NCI-H1105 treated with DMSO at 0.1 percent for 48 hours (cell line): ENCODE measurements around the gene MTMR10.

ENCODE experiments used
- DNase-seq: peaks from one replicate; lab custom pipeline; 2025; lab: John Stamatoyannopoulos, UW

The MTMR10 gene

DNA sequence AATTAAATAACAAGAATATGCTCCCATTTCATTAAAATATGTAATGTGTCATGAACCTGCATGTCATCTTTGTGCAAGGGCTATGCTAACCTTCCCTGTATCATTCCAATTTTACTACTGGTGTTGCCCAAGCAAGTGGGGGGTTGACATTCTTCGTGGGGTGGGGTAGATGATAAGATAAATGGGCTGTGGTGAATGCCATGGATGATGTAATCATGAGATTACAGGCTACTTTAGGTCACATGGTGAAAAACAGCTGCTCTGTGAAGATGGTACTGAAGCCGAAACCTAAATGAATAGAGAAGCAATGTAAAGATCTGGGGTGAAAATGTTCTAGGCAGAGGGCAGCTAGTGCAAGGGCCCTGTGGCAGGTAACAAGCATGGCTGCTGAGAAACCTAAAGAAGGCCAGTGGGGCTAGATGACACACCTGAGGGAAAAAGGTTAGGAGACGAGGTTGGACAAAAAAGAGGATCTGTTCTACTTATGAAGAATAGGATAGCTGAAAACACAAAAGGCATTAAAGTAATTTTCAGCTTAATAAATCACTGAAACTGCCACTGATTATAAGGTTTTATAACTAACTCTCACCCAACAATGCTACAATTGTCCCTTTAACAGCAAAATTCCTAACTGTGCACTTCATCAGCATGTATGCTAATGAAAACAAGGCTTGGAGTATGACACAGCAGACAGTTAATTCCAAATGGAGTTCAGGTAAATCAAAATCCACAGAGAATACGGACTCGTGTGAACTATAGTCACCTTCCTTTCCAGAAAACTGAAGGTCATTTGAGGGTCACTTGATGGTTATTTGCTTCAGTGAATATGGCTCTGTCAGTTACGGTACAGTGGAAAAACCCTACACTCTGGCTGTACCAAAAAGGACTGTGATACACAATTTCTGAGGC lies 35.0 kb downstream of the MTMR10 start:
- DNase-seq, result no peak

DNA sequence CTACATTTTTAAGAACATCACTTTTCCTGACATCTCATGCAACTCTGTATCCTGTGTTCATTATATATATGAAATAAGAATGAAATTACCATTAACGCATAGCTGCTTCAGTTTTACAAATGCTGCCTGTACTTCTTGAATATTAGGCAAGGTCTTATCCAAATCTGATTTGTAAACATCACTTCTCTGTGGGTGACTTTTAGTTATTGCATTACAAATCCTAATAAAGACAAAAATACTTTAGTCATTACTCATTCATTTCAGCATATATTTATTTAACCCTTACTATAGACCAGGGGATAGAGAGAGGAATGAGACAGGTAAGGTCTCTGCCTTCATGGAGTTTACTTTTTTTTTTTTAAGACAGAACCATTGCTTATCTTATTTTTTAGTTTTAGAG lies 36.8 kb downstream of the MTMR10 start:
- DNase-seq, result no peak

DNA sequence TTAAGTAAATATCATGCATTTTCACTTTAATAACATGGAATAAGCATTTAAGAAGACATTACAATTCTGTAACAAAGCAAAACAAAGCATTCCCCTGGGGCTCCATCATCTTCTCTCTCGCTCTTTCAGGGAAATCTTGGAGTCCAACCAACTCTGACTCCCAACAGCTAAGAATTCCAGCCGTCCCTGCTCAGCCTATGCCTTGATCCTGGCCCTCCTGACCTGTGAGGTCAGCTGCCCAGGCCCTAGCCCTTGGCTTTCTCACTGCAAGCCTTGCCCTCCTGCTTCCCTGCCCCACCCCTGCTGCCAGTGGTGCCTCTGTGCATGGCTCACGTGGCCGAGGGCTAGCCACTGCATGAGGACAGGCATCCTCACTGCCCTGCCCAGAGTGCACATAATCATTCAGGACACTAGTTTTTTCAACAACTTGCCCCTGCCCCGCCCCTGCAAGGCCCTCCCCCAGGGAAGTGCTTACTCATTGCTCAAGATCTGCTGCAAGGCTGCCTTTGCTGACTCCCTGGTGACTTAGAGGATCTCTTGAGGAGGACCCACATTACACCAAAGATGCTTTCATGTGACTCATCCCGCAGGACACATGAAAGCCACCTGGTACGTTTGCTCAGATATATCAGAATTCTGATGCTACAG lies 37.6 kb downstream of the MTMR10 start:
- DNase-seq, result no peak

DNA sequence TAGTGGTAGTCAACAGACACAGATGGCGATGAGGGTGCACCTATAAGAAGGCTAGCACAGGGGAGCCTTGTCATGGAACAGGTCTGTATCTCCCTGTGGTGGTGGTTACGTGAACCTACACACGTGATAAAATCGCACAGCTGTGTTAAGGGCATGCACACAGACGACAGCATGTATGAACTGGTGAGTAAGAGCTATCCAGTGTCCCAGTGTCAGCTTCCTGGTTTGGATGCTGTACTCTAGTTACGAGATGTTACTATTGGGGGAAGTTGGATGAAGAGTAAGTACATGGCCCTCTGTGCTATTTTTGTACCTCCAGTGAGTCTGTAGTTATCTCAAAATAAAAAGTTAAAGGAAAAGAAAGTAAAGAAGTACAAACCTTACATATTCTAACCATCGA lies 38.2 kb downstream of the MTMR10 start:
- no peak for DNase-seq

DNA sequence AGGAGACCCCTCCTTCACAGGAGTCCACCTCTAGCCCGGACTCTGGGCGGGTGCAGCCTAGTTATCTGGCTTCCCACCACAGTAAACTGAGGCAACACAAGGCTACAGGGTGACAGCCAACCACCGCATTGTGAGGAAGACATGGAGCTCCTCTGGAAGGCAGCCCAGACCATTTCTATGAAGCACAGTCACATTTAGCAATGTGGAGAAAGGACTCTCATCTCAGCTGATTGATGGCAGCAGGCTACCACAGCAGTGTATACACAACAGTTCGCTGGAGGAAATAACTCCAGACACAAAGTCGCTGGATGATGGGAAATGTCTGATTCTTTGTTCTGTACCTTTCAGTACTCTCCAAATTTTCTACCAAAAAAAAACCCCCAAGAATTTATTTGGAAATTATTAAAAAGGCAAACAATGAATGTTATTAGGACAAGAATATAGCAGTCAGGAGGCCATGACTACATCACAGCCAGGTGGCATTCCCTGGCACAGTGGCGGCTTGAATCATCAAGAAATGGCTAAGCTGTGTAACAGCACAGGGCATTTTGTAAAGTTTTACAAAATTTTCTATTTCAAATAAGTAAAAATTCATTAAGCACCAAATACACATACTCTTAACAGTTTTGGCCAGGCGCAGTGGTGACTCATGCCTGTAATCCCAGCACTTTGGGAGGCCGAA lies 47.6 kb downstream of the MTMR10 start:
- no peak for DNase-seq

DNA sequence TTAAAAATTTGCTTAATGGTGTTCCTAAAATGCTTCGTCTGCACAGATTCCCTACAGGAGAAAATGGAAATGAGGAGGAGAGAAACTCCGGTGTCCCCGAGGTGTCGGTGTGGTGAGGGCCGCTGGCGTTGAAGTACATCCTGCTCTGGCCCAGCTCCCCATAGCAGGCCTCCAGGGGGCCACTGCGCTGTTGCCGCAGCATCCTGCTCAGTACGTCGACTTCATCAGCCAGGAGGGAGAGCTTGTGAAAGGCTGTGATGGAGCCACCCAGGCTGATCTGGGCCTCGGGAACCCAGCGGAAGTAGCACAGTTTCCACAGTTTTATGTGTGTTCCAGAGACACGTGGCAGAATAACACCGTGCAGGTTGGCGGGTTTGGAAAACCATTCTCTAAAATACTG lies 49.9 kb downstream of the MTMR10 start:
- DNase-seq, result no peak

DNA sequence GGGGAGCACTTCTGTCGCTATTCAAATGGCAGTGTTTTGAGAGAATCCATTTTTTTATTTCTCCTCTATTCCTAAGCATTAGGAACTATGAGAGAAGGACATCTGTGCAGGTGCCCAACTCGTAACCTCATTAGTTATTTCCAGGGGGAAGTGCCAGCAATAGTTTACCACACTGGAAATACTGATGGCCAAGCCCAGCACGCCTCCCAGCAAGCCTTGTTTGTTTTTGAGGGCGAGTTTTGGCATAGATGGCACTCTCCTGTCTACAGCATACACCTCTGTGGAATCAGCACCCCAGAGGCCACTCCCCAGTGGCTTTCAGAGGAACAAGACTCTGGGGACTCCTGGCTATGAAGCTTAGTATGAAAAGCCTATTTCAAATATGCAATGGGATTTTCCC lies 51.1 kb downstream of the MTMR10 start:
- DNase-seq, result no peak

DNA sequence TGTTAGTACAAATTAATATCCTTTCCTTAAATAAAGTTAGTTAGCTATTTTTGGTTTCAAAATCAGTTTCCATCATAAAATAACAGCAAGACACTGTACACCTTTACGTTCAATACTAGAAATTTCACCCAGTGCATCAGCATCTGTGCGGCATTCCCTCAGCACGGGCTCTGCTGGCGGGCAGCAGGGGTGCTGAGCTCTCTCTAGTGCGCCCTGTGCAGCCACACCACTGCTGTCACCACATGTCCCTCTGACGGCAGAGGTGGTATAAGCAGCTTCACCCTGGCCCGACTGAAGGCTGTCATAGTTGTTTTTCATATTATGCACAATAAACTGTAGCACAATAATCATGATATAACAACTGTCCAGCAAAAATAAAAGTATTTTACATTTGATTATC lies 52.3 kb downstream of the MTMR10 start:
- DNase-seq, result no peak

DNA sequence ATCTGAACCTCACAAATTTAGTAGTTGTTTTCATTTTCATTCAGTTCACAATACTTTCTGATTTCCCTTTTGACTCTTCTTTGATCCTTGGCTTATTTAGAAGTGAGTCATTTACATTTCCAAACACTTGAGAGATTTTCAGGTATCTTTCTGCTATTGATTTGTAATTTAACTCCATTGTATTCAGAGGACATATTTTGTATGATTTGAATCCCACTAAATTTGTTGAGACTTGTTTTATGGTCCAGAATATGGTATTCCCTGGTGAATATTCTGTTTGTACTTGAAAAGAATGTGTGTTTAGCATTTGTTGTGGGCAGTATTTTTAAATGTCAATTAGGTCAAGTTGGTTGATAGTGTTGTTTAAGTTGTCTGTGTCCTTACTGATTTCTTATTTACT lies 58.1 kb downstream of the MTMR10 start:
- peak; percentile 17 for DNase-seq

DNA sequence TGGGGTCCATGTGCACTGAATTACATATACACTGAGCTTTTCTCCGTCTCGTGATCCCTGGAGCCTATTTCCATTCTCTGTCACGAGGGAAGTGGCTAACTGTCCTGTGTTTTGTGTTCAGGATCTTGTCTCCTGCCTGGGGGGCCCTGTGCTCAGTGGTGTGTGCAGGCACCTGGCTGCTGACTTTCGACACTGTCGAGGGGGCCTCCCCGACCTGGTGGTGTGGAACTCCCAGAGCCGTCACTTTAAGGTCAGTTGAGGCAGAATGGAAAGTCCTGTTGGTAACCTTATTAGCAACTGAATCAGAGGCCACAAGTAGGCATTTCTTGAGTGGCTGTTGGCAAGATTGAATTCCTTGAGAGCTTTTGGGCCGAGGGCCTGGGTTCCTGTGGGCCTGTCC lies 61.0 kb downstream of the MTMR10 start:
- no peak for DNase-seq

DNA sequence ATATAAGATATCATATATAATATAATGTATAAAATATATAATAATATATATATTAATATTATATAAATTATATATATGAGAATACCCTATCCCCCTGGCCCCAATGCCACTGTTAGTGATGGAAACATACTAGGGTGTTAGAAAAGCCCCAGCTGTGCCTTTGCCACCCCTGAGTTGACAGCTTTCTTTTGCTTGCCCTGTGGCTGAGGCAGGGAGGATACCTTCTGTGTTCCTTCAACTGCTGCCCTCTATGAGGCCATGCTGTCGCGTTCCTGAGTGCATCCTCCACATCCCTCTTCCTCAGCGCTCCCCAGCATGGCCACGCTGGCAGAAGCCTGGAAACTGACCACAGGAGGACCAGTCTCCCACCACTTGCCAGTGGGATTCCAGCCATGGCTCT lies 61.4 kb downstream of the MTMR10 start:
- no peak for DNase-seq

DNA sequence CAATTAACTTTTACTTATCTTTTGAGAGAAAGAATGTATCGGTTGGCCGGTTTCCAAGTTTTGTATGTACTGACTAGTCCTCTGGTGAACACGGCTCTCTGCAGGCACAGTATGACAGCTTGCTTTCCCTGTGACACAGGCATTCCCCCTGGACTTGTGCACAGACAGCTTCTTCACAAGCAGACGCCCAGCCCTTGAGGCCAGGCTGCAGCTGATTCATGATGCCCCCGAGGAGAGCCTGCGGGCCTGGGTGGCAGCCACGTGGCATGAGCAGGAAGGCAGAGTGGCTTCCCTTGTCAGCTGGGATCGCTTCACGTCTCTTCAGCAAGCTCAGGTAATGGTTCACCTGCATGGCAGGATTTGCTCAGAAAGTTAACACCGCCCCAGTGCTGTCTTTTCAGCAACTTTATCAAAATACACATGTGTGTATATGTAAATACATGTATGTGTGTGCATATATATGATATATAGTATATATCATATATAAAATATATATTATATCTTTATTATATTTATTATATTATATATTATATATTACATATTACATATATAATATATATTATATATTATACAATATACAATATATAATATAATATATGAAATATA lies 62.3 kb downstream of the MTMR10 start:
- DNase-seq, result peak; percentile 82

DNA sequence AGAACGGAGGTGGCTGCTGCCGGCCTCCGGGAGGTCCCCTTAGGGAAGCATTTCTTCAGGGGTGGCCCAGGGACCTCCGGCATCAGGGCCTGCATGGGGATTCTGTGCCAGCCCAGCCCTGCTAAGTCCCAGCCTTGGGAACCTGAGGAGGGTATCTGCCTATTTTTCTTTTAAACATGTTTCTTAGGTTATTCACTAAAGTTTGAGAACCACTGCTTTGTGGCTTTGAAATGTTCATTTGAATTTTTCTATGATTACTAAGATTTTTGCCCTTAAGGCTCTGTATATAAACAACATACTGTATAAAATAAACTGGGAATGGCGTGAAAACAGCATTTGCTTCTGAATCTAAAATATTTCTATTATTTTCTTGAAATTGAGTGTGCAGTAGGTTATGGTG lies 63.4 kb downstream of the MTMR10 start:
- DNase-seq, result no peak

DNA sequence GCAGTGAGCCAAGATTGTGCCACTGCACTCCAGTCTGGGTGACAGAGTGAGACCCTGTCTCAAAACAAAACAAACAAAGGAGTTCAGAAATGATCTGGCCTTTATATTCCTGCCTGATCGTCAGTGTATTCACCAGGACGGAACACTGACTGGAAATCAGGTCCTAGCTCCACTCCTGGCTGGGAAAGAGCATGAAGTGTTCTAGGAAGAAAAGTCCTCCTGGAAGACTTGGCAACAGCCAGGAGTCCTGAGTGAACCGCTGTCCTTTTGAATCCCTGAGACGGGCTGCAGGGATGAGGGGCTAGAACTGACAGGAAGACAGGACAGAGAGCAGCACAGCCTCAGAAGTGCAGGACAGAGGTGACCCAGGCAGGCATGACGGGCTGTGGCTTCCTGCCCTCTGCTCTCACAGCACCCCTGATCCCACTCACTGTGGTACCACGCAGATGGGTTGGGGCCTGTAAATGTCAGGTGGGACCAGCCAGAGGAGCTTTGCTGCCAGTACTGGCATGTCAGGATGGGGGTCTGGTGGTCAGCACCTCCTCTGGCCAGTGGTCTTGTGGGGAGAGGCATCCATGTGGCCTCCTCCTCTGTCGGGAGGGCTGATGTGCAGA lies 64.2 kb downstream of the MTMR10 start:
- no peak for DNase-seq

DNA sequence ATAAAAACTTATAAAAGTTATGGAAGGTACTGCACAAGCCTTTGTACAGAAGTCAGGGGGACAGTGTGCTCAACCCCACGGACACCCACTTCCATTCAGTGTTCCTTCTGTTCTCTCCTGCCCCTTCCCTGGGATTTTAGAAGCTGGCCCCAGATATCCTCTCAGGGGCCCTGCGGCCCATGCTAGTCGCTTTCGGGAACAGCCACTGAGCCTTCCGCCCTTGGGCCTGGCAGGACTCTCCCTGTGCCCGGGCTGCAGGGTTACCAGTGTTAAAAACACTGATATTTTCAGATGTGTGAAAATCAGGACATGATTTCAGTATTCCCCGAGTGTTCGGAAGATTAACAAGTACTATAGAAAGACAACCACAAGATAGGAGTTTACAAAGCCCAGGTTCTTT lies 65.3 kb downstream of the MTMR10 start:
- no peak for DNase-seq

DNA sequence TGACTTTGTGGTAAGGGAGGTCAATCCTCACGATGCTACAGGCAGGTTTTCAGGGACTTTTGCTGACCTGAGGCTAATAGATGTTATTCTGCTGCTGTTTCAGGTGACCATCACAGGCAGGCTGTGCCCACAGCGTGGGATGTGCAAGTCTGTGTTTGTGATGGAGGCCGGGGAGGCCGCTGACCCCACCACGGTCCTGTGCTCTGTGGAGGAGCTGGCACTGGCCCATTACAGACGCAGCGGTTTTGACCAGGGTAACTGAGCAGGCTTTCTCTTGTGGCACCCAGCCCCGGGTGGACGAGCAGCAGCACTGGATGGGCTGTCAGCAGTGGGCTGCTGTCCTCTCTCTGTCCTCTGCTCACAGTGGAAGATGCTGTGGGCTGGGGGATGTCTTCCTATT lies 65.7 kb downstream of the MTMR10 start:
- DNase-seq, result no peak

DNA sequence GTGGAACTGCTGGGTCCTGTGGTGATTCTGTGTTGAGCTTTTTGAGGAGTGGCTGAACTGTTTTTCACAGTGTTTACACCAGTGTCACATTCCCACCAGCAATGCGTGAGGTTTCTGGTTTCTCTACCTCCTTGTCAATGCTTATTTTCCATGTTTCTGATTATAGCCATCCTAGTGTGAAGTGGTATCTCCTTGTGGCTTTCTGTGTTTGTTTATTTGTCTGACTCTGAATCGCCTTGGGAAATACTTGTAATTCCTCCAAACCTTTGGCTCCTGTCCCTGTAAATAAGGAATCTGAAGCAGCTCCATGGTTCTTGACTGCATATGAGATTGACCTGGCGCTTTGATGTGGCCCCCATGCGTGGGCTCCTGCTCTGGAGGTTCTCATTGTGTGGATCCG lies 67.1 kb downstream of the MTMR10 start:
- no peak for DNase-seq

DNA sequence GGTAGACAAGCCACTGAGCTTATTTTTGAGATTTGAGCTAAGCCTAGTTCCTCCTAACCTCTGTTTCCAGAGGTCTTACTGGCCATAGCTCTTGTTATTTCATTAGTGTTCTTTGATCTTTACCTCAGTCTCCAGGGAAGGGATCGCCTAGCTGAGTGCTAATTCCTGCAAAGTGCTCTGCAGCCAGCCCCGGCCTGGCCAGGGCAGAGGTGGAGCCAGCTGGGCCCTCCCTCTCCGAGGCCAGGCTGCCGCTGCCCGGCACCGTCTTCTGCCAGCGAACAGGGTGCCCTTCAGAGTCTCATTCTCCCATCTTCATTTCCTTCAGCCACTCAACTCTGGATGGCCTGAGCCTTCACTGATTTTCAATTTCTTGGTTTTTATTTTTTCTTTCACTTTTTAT lies 68.0 kb downstream of the MTMR10 start:
- no peak for DNase-seq

DNA sequence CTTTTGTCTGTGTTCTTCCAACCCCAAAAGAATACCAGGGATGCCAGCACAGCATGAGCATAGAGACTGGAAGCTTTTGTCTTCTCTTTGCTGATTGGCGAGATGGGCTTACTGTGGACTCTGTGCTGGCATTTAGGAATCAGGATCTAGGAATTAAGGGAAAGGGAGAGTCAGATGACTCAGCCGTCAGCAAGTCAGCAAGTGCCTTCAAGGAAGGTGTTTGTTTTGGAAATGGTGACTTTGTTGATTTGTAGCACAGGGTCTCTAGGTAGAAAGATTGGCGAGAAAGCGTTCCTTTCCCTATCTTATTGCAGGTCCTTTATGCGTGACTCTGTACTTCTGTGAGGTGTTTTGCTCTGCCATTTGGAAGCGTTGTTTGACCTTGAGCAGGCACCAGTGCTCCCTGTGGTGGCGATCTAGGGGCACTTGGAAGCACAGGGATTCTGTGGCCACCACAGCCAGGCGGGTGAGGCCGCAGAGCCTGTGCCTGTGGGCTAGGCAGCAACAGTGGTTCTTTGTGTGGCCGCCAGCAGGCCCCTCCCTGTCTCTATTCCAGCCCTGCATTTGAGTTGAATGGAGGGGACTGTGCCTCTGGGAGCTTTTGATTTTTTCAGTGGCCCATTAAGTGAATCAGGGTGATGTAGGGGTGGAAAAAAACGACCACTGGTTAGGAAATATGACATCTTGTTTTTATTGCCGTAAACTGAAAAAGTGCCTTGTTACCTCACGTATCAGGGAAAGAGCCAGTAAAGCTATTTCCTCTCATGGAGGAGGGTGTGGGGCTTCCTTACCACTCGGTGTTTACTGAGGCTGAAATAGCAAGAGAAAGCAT lies 68.7 kb downstream of the MTMR10 start:
- no peak for DNase-seq

DNA sequence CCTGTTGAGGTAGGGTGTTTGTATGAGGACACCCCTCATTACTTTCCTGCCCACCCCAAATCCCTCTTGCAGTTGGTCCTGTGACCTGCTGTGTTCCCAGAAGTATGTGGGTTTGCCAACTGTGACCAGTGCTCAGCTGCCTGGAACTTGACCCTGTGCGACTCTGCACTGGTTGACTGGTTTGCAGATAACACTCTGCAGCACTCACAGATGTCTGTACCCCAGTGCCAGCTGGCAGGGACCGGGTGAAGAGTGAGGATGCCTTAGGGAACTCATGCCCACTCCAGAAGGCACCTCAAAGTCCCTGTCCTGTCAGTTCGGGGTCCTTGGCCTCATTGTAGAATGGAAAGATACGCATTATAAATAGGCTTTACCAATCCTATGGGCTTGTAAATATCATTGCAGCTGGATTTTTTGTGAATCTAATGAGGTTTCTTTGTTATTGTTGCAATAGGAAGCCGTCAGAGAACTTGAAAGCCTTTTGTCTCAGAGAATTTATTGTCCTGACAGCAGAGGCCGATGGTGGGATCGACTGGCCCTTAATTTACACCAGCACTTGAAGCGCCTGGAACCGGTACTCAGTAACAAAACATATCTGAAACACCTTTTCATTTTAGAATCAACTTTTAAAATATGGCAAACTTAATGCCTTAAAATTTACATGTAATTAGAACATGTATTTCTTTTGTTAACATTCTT lies 69.5 kb downstream of the MTMR10 start:
- DNase-seq, result no peak

DNA sequence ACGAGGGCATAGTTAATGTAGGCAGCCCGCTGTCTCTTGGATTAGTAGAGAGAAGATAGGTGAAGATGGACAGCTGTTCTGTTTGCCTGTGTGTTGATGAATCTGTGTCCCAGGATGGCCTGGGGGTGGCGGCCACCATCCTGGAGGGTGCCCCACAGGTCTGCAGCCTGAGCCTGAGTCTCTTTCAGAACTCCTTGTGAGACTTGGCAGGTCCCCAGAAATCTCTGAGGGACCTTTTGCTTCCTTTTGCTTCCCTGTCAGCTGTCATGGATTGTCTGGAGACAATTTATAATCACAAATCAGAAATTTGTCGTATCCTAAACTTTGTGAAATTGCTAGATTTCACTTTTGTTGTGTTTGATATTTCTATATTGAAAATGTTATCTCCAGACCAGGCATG lies 70.3 kb downstream of the MTMR10 start:
- no peak for DNase-seq
